HepG2 (cell line): ENCODE results near the gene PGA5.

ENCODE experiments used
- EZH2 ChIP-seq: conservative IDR thresholded peaks from 2 replicates; pipeline ENCODE4 v1.6.1; 2012; ENCODE audit warnings: mild to moderate bottlenecking, low read depth, low read length, moderate library complexity
- HNF4A ChIP-seq: sonication (generic); formaldehyde crosslinking; IDR thresholded peaks from 2 replicates; pipeline ENCODE4 v1.4.0; 2020; ENCODE audit warnings: missing genetic modification reagents
- MYNN ChIP-seq: sonication (generic); formaldehyde crosslinking; IDR thresholded peaks from 2 replicates; pipeline ENCODE4 v1.4.0; 2020; ENCODE audit warnings: mild to moderate bottlenecking, low read depth, missing genetic modification reagents
- SP1 ChIP-seq, 2 experiments: fragments of 450-650 bp in 1 of 2; sonication (generic) in 1 of 2; formaldehyde crosslinking in 1 of 2; IDR thresholded peaks; 2 replicates each; pipeline versions ENCODE4 v1.4.0 to v1.6.1; 2016 to 2020; ENCODE audit warnings: missing genetic modification reagents in 1 of 2
- TCF7L2 ChIP-seq: IDR thresholded peaks from 2 replicates; pipeline ENCODE4 v1.6.1; 2011; ENCODE audit warnings: mild to moderate bottlenecking, low read depth, low read length, moderate library complexity
- YY1 ChIP-seq: IDR thresholded peaks from 2 replicates; pipeline ENCODE4 v1.6.1; 2011; ENCODE audit warnings: low read length, low read depth, moderate library complexity, mild to moderate bottlenecking; ENCODE audit not compliant: insufficient read depth, insufficient replicate concordance
- ZNF124 ChIP-seq: sonication (generic); formaldehyde crosslinking; IDR thresholded peaks from 2 replicates; pipeline ENCODE4 v1.4.0; 2020; ENCODE audit warnings: missing genetic modification reagents
- TF ChIP-seq, protein P1 (sequence below): sonication (generic); formaldehyde crosslinking; IDR thresholded peaks from 2 replicates; pipeline ENCODE4 v1.4.0; 2020; ENCODE audit warnings: missing genetic modification reagents, mild to moderate bottlenecking, borderline replicate concordance
- TF ChIP-seq, protein P2 (sequence below): sonication (generic); formaldehyde crosslinking; IDR thresholded peaks from 2 replicates; pipeline ENCODE4 v1.4.0; 2020; ENCODE audit warnings: missing genetic modification reagents

DNA sequence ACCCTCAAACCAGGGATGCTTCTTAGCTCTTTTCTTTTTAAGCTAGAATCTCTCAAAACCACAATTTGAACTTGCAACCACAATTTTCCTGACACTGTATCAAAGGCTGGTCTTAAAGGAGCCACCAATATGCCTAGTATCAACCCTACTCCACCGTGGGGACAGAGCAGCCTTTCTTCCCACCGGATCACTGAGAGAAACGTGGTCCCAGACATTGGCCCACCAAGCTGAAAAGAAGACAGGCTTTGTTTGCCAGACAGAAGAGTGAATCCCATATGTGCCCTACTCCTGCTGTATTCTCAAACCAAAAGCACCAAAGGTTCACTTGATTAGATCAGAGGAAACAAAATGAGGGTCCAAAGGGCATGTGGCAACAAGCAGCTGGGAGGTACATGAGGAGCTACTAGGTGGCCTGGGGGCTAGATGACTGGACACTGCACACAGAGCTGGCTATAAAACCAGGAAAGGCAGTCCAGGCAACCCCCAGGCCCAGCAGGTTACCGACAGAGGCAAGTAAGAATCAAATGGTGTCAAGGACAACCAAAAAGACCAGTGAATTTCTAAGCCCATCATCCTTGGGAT lies 57.8 kb downstream of the PGA5 start:
- TF ChIP-seq ZNF124 (CRISPR knock-in tag), result 0 out of 2 replicates have a peak, but pooled peaks have one; percentile 25
- TF ChIP-seq, protein P1, sequence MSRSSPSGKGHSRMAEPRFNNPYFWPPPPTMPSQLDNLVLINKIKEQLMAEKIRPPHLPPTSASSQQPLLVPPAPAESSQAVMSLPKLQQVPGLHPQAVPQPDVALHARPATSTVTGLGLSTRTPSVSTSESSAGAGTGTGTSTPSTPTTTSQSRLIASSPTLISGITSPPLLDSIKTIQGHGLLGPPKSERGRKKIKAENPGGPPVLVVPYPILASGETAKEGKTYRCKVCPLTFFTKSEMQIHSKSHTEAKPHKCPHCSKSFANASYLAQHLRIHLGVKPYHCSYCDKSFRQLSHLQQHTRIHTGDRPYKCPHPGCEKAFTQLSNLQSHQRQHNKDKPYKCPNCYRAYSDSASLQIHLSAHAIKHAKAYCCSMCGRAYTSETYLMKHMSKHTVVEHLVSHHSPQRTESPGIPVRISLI (CRISPR knock-in tag), result no peak
- no peak for TF ChIP-seq EZH2
- TF ChIP-seq, protein P2, sequence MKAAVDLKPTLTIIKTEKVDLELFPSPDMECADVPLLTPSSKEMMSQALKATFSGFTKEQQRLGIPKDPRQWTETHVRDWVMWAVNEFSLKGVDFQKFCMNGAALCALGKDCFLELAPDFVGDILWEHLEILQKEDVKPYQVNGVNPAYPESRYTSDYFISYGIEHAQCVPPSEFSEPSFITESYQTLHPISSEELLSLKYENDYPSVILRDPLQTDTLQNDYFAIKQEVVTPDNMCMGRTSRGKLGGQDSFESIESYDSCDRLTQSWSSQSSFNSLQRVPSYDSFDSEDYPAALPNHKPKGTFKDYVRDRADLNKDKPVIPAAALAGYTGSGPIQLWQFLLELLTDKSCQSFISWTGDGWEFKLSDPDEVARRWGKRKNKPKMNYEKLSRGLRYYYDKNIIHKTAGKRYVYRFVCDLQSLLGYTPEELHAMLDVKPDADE (CRISPR knock-in tag), result no peak
- no peak for TF ChIP-seq MYNN
- no peak for TF ChIP-seq TCF7L2
- TF ChIP-seq SP1 (IDR thresholded peaks at IDR 0.05), result no peak
- no peak for TF ChIP-seq SP1 (CRISPR knock-in tag; IDR thresholded peaks at IDR 0.05)
- peak; percentile 98 for TF ChIP-seq HNF4A (CRISPR knock-in tag)
- no peak for TF ChIP-seq YY1
